Measurements from ENCODE around the gene MAPK1.
"Not testable (repeated sequence)": the region's sequence is repeated elsewhere in the genome, so short reads cannot be mapped to it uniquely, and the experiment has no call there.

Gene MAPK1

GRCh38 chr22:21817497-21817853, 50.0 kb downstream of the MAPK1 start:
- not testable (repeated sequence) for DNase-seq

GRCh38 chr22:21816787-21817496, 50.5 kb downstream of the MAPK1 start:
- peak; percentile 96 for DNase-seq

GRCh38 chr22:21816472-21816786, 51.0 kb downstream of the MAPK1 start:
- DNase-seq: no peak

GRCh38 chr22:21815958-21816357, 51.5 kb downstream of the MAPK1 start:
- DNase-seq: no peak

- DNase-seq: no peak
These were observed 52.1 kb downstream of the MAPK1 start for GRCh38 chr22:21815357-21815756.

- no peak for DNase-seq
These were observed 55.5 kb downstream of the MAPK1 start for GRCh38 chr22:21811982-21812381.

GRCh38 chr22:21807544-21808529, 59.6 kb downstream of the MAPK1 start:
- DNase-seq: no peak

GRCh38 chr22:21805325-21805724, 62.1 kb downstream of the MAPK1 start:
- DNase-seq: not testable (repeated sequence)

GRCh38 chr22:21803811-21804249, 63.6 kb downstream of the MAPK1 start:
- DNase-seq: no peak

GRCh38 chr22:21802673-21803072, 64.8 kb downstream of the MAPK1 start:
- no peak for DNase-seq

GRCh38 chr22:21802056-21802455, 65.4 kb downstream of the MAPK1 start:
- DNase-seq: no peak

- not testable (repeated sequence) for DNase-seq
These were observed 66.2 kb downstream of the MAPK1 start for GRCh38 chr22:21801304-21801644.

GRCh38 chr22:21800552-21801303, 66.7 kb downstream of the MAPK1 start:
- DNase-seq: no peak

GRCh38 chr22:21797444-21798221, 69.8 kb downstream of the MAPK1 start:
- no peak for DNase-seq

- no peak for DNase-seq
These were observed 70.6 kb downstream of the MAPK1 start for GRCh38 chr22:21796863-21797262.

- no peak for DNase-seq
These were observed 71.2 kb downstream of the MAPK1 start for GRCh38 chr22:21796231-21796630.

- not testable (repeated sequence) for DNase-seq
These were observed 73.7 kb downstream of the MAPK1 start for GRCh38 chr22:21793716-21794115.

- DNase-seq: peak; percentile 19
These were observed 75.5 kb downstream of the MAPK1 start for GRCh38 chr22:21791635-21792625.

- not testable (repeated sequence) for DNase-seq
These were observed 76.4 kb downstream of the MAPK1 start for GRCh38 chr22:21790849-21791610.

GRCh38 chr22:21790359-21790758, 77.1 kb downstream of the MAPK1 start:
- no peak for DNase-seq

- not testable (repeated sequence) for DNase-seq
These were observed 79.9 kb downstream of the MAPK1 start for GRCh38 chr22:21787565-21787964.

Measured in kidney glomerular epithelial cell (primary cell).